RPMI8226 (cell line): ENCODE results near the gene CWF19L1.

ENCODE experiments used
- DNase-seq: peaks from one replicate; pipeline ENCODE4 v3.0.0-alpha.2; 2015

The CWF19L1 gene

GRCh38 chr10:100248820-100249219, 18.6 kb downstream of the CWF19L1 start:
- no peak for DNase-seq

- no peak for DNase-seq
Observed at GRCh38 chr10:100245484-100246220, 21.8 kb downstream of the CWF19L1 start.

- no peak for DNase-seq
Observed at GRCh38 chr10:100239851-100240250, 27.6 kb downstream of the CWF19L1 start.

- no peak for DNase-seq
Observed at GRCh38 chr10:100238429-100238828, 29.0 kb downstream of the CWF19L1 start.

GRCh38 chr10:100232101-100232500, 35.3 kb downstream of the CWF19L1 start:
- DNase-seq: no peak

GRCh38 chr10:100229819-100230422, 37.5 kb downstream of the CWF19L1 start:
- peak; percentile 2 for DNase-seq

- no peak for DNase-seq
Observed at GRCh38 chr10:100223879-100224278, 43.6 kb downstream of the CWF19L1 start.

GRCh38 chr10:100222529-100222928, 44.9 kb downstream of the CWF19L1 start:
- DNase-seq: no peak

- no peak for DNase-seq
Observed at GRCh38 chr10:100216006-100216405, 51.4 kb downstream of the CWF19L1 start.

- no peak for DNase-seq
Observed at GRCh38 chr10:100209303-100209702, 58.1 kb downstream of the CWF19L1 start.

GRCh38 chr10:100208276-100208675, 59.2 kb downstream of the CWF19L1 start:
- no peak for DNase-seq

GRCh38 chr10:100204370-100204769, 63.1 kb downstream of the CWF19L1 start:
- DNase-seq: no peak

- DNase-seq: no peak
Observed at GRCh38 chr10:100201549-100201948, 65.9 kb downstream of the CWF19L1 start.

GRCh38 chr10:100194711-100195110, 72.7 kb downstream of the CWF19L1 start:
- no peak for DNase-seq

GRCh38 chr10:100192350-100192749, 75.1 kb downstream of the CWF19L1 start:
- no peak for DNase-seq

- DNase-seq: peak; percentile 43
Observed at GRCh38 chr10:100186253-100187212, 80.9 kb downstream of the CWF19L1 start.

GRCh38 chr10:100185364-100186252, 81.8 kb downstream of the CWF19L1 start, which contains the start of gene ERLIN1:
Gene ERLIN1 (minus strand): TSS chr10:100186029. CDS start chr10:100185626, 403 bp downstream.
- DNase-seq: peak; percentile 92

- DNase-seq: peak; percentile 25
Observed at GRCh38 chr10:100184840-100185239, 82.6 kb downstream of the CWF19L1 start.

GRCh38 chr10:100184426-100184825, 83.0 kb downstream of the CWF19L1 start:
- no peak for DNase-seq

- DNase-seq: no peak
Observed at GRCh38 chr10:100183481-100183880, 84.0 kb downstream of the CWF19L1 start.

- no peak for DNase-seq
Observed at GRCh38 chr10:100182908-100183307, 84.5 kb downstream of the CWF19L1 start.
